Nephron progenitor cell (in vitro differentiated cells): ENCODE data around the gene PPP1R14C.

Source experiments
- DNase-seq: peaks from one replicate; pipeline ENCODE4 v3.0.0; 2021
- H3K27ac Mint-ChIP-seq: 2 replicates; pipeline ENCODE4 v1.8.0; 2021; ENCODE audit warnings: mild to moderate bottlenecking, moderate library complexity, mixed read lengths
- H3K27me3 Mint-ChIP-seq: 2 replicates; pipeline ENCODE4 v1.8.0; 2021; ENCODE audit warnings: mild to moderate bottlenecking, low read depth, mixed read lengths; ENCODE audit not compliant: poor library complexity
- H3K36me3 Mint-ChIP-seq: 2 replicates; pipeline ENCODE4 v1.8.0; 2021; ENCODE audit warnings: low read depth, mixed read lengths
- H3K4me1 Mint-ChIP-seq: 2 replicates; pipeline ENCODE4 v1.8.0; 2021; ENCODE audit warnings: mixed read lengths
- H3K4me3 Mint-ChIP-seq: 2 replicates; pipeline ENCODE4 v1.8.0; 2021; ENCODE audit warnings: mild to moderate bottlenecking, moderate library complexity, mixed read lengths
- H3K9me3 Mint-ChIP-seq: 2 replicates; pipeline ENCODE4 v1.8.0; 2021; ENCODE audit warnings: mild to moderate bottlenecking, moderate library complexity, mixed read lengths
- CTCF ChIP-seq: fragments of 200-600 bp; sonication (generic); IDR thresholded peaks from 2 replicates; pipeline ENCODE4 v1.5.0; 2021; ENCODE audit warnings: antibody characterized with exemption

PPP1R14C gene

DNA sequence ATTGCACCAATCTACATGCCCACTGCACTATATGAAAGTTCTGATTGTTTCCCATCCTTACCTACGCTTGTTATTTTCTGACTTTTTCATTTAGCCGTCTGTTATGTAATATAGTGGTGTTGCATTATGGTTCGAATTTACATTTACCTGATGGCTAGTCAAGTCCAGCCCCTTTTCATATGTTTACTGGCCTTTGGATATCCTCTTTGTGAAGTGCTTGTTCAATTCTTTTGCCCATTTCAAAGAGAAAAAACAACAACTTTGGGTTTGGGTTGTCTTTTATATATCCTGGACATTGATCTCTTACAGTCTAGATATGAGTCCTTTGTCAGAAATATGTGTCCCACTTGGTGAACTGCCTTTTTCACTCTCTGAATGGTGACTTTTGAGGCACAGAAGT, 21.1 kb downstream of the PPP1R14C start:
- DNase-seq = no peak
- H3K4me3 Mint-ChIP-seq = no peak overlapping the region
- H3K36me3 Mint-ChIP-seq = peaks cover 27% of the 10 kb centered on the region
- TF ChIP-seq CTCF = no peak
- peaks cover 17% of the 10 kb centered on the region for H3K9me3 Mint-ChIP-seq
- no peak overlapping the region for H3K27ac Mint-ChIP-seq
- H3K4me1 Mint-ChIP-seq = peaks cover 5% of the 10 kb centered on the region
- H3K27me3 Mint-ChIP-seq = peaks cover 21% of the 10 kb centered on the region

- TF ChIP-seq CTCF = no peak
- H3K4me1 Mint-ChIP-seq = peaks cover 10% of the 10 kb centered on the region
- peaks cover 21% of the 10 kb centered on the region for H3K27me3 Mint-ChIP-seq
- H3K27ac Mint-ChIP-seq = no peak overlapping the region
- H3K36me3 Mint-ChIP-seq = peaks cover 16% of the 10 kb centered on the region
- no peak for DNase-seq
- peaks cover 17% of the 10 kb centered on the region for H3K9me3 Mint-ChIP-seq
- no peak overlapping the region for H3K4me3 Mint-ChIP-seq
These were observed 22.3 kb downstream of the PPP1R14C start for GRCh38 chr6:150165020-150165702.

- peaks cover 17% of the 10 kb centered on the region for H3K9me3 Mint-ChIP-seq
- H3K4me1 Mint-ChIP-seq = peaks cover 34% of the 10 kb centered on the region
- H3K36me3 Mint-ChIP-seq = peaks cover 12% of the 10 kb centered on the region
- H3K27ac Mint-ChIP-seq = no peak overlapping the region
- no peak for TF ChIP-seq CTCF
- no peak overlapping the region for H3K4me3 Mint-ChIP-seq
- H3K27me3 Mint-ChIP-seq = peaks cover 25% of the 10 kb centered on the region
- no peak for DNase-seq
These were observed 24.6 kb downstream of the PPP1R14C start for GRCh38 chr6:150167479-150167873.

DNA sequence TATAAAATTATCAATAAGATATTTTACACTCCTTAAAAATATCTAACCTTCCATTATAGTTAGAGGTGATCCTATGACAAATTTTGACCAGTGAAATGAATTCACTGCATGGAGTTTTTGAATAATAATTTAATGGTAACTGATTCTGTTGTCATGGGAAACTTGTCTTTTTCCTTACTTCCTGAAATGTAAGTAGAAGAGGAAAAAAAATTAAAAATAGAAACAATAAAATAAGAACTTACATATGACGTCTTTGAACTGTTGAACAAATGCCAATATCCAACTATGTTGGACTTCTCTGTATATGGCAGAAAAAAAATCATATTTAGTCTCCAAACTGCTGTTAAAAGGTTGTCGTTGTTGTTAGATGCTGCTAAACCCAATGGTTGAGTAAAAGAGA, 26.3 kb downstream of the PPP1R14C start:
- Mint-ChIP-seq H3K36me3 (peaks cover 4% of the 10 kb centered on the region), H3K4me1 (peaks cover 40% of the 10 kb centered on the region), H3K27ac (no peak overlapping the region), H3K27me3 (peaks cover 26% of the 10 kb centered on the region), H3K9me3 (peaks cover 8% of the 10 kb centered on the region), H3K4me3 (no peak overlapping the region)
- DNase-seq = no peak
- no peak for TF ChIP-seq CTCF

GRCh38 chr6:150169609-150170008, 26.8 kb downstream of the PPP1R14C start:
- DNase-seq = no peak
- no peak for TF ChIP-seq CTCF
- Mint-ChIP-seq H3K4me1 (peaks cover 40% of the 10 kb centered on the region), H3K27me3 (peaks cover 26% of the 10 kb centered on the region), H3K36me3 (no peaks in the 10 kb centered on the region), H3K9me3 (peaks cover 5% of the 10 kb centered on the region), H3K27ac (no peak overlapping the region), H3K4me3 (no peak overlapping the region)

DNA sequence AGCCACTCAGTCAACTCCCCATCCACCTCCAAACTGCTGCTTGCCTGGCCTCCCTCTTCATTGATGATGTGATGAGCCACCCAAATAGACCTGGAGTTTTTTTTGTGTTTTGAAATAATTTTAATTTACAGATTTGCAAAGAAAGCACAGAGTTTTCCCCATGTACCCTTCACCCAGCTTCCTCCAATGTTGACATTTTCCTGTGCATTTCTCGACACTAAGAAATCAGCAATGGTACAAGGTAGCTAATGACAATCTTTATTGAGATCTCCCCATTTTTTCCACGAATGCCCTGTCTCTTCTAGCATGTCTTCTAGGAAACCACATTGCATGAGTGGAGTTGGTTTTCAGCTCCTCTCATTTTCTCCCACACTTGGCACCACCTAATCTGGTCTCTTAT, 30.1 kb downstream of the PPP1R14C start:
- Mint-ChIP-seq H3K4me3 (no peak overlapping the region), H3K9me3 (peaks cover 3% of the 10 kb centered on the region), H3K27ac (no peak overlapping the region), H3K27me3 (peaks cover 30% of the 10 kb centered on the region), H3K4me1 (peaks cover 47% of the 10 kb centered on the region), H3K36me3 (no peaks in the 10 kb centered on the region)
- no peak for TF ChIP-seq CTCF
- no peak for DNase-seq
